ENCODE data around the gene DEXI.

DEXI gene

GRCh38 chr16:10959161-10959560, 16.9 kb upstream of the DEXI start:
- no peak for ATAC-seq
- TF ChIP-seq ZFP30 (CRISPR knock-in tag; IDR thresholded peaks at IDR 0.05) = no peak
- TF ChIP-seq CREB5 (CRISPR knock-in tag; IDR thresholded peaks at IDR 0.05; ENCODE audit: low read depth) = no peak
- TF ChIP-seq TOX (CRISPR knock-in tag; IDR thresholded peaks at IDR 0.05; ENCODE audit: borderline replicate concordance) = no peak
- TF ChIP-seq ZNF565 (CRISPR knock-in tag; conservative IDR thresholded peaks at IDR 0.05; ENCODE audit: low read depth) = no peak
- TF ChIP-seq BACH2 (CRISPR knock-in tag; IDR thresholded peaks at IDR 0.05; ENCODE audit: borderline replicate concordance) = no peak
- no peak for TF ChIP-seq ESRRG (CRISPR knock-in tag; IDR thresholded peaks at IDR 0.05)
- TF ChIP-seq GLIS3 (CRISPR knock-in tag; IDR thresholded peaks at IDR 0.05) = no peak
- TF ChIP-seq TSHZ2 (CRISPR knock-in tag; IDR thresholded peaks at IDR 0.05) = no peak
- no peak for TF ChIP-seq ARNTL (CRISPR knock-in tag; IDR thresholded peaks at IDR 0.05; ENCODE audit: borderline replicate concordance, low read depth)

GRCh38 chr16:10957771-10958482, 15.7 kb upstream of the DEXI start:
- peak; percentile 54 for ATAC-seq
- TF ChIP-seq POU6F1 (CRISPR knock-in tag; IDR thresholded peaks at IDR 0.05; ENCODE audit: borderline replicate concordance, low read depth) (no peak), ISL1 (CRISPR knock-in tag; IDR thresholded peaks at IDR 0.05) (peak; percentile 70)

GRCh38 chr16:10954903-10955302, 12.6 kb upstream of the DEXI start:
- ATAC-seq = no peak
- TF ChIP-seq CREB5 (CRISPR knock-in tag; IDR thresholded peaks at IDR 0.05; ENCODE audit: low read depth) (no peak), TOX (CRISPR knock-in tag; IDR thresholded peaks at IDR 0.05; ENCODE audit: borderline replicate concordance) (no peak), SNAI2 (CRISPR knock-in tag; IDR thresholded peaks at IDR 0.05) (no peak), ESRRG (CRISPR knock-in tag; IDR thresholded peaks at IDR 0.05) (no peak), ISL1 (CRISPR knock-in tag; IDR thresholded peaks at IDR 0.05) (no peak)

GRCh38 chr16:10951026-10951425, 8.8 kb upstream of the DEXI start:
- ATAC-seq = peak; percentile 29; the same call in 1 of the 3 replicates
- TF ChIP-seq ZNF8 (CRISPR knock-in tag; IDR thresholded peaks at IDR 0.05) = no peak
- no peak for TF ChIP-seq RARB (CRISPR knock-in tag; IDR thresholded peaks at IDR 0.05)
- TF ChIP-seq PATZ1 (CRISPR knock-in tag; IDR thresholded peaks at IDR 0.05; ENCODE audit: borderline replicate concordance) = no peak
- TF ChIP-seq CREB5 (CRISPR knock-in tag; IDR thresholded peaks at IDR 0.05; ENCODE audit: low read depth) = no peak
- no peak for TF ChIP-seq ZFP3 (CRISPR knock-in tag; IDR thresholded peaks at IDR 0.05)

Data from SK-N-SH treated with all-trans-retinoic acid at 6 μM for 48 hours (cell line).